ENCODE measurements around the gene AKR7A3.

GRCh38 chr1:19250629-19251304, 37.8 kb downstream of the AKR7A3 start:
- TF ChIP-seq MAFK (IDR thresholded peaks at IDR 0.05; ENCODE audit: low read depth, low read length) (no peak), CTCF (conservative IDR thresholded peaks at IDR 0.05; ENCODE audit: low read depth, low read length) (no peak), RFX5 (IDR thresholded peaks at IDR 0.05; ENCODE audit: low read depth, low read length) (no peak), POLR2A (IDR thresholded peaks at IDR 0.05; ENCODE audit: low read depth, low read length) (no peak), BHLHE40 (IDR thresholded peaks at IDR 0.05; ENCODE audit: low read depth, low read length) (no peak), CEBPB (IDR thresholded peaks at IDR 0.05; ENCODE audit: low read depth, low read length) (no peak), MAZ (IDR thresholded peaks at IDR 0.05; ENCODE audit: borderline replicate concordance, low read depth, low read length) (no peak), USF2 (IDR thresholded peaks at IDR 0.05; ENCODE audit: low read depth, low read length) (no peak), RAD21 (IDR thresholded peaks at IDR 0.05; ENCODE audit: low read length) (no peak), MXI1 (IDR thresholded peaks at IDR 0.05; ENCODE audit: borderline replicate concordance, low read depth, low read length) (no peak), ELK1 (IDR thresholded peaks at IDR 0.05; ENCODE audit: borderline replicate concordance, low read depth, low read length) (no peak)

Measured in IMR-90 (cell line).